Endothelial cell of umbilical vein (primary cell): ENCODE data around the gene HBQ1. TPM values are rescaled to one million over a fixed set of nuclear protein-coding genes. Genes with fewer than 3 reads are reported as not detected.
A peak's percentile ranks its signal among the peaks of the same experiment; 100 is the strongest.

Experiments
- BruUV-seq: library from RNA; stranded (reverse); fragments of 400-500 nt; replicated peaks from 2 replicates; lab custom pipeline; 2021; lab: Mats Ljungman, UMichigan
- CTCF ChIA-PET: fragments of 300-600, 350-600 bp; sonication (Branson Sonifier 250); formaldehyde crosslinking; loops from one replicate; lab custom pipeline; 2021; ENCODE audit warnings: antibody characterized with exemption, inconsistent platforms; lab: Charles Lee
- POLR2A ChIA-PET: fragments of 300-600, 350-600 bp; sonication (Branson Sonifier 250); formaldehyde crosslinking; loops from one replicate; lab custom pipeline; 2021; ENCODE audit warnings: antibody characterized with exemption, inconsistent platforms; lab: Charles Lee
- DNase-seq: peaks from one replicate; pipeline ENCODE4 v3.0.0-alpha.2; 2011; ENCODE audit warnings: low read depth, low spot score
- FAIRE-seq: peaks from 2 replicates; lab custom pipeline; 2011; peaks lifted over from hg19 to GRCh38; lab: Jason Lieb, UNC
- H2AFZ ChIP-seq: 2 replicates; pipeline ENCODE4 v1.6.0; 2012; ENCODE audit warnings: low read depth, low read length, control low read depth, inconsistent platforms
- H3K27ac ChIP-seq: 2 replicates; pipeline ENCODE4 v1.5.1; 2011; ENCODE audit warnings: low read depth, mild to moderate bottlenecking, control low read depth, low read length, moderate library complexity; ENCODE audit not compliant: insufficient read depth
- H3K27me3 ChIP-seq, 2 experiments: 2 replicates each; pipeline versions ENCODE4 v1.6.0 to v1.6.1; 2011; ENCODE audit warnings: low read length in 2 of 2, mixed read lengths in 1 of 2; ENCODE audit not compliant: control insufficient read depth in 2 of 2, insufficient read depth in 2 of 2
- H3K36me3 ChIP-seq, 2 experiments: 2 replicates in 1 of 2; 3 replicates in 1 of 2; pipeline ENCODE4 v1.5.1; 2011; ENCODE audit warnings: low read length in 2 of 2, mild to moderate bottlenecking in 1 of 2, moderate library complexity in 1 of 2; ENCODE audit not compliant: control insufficient read depth in 2 of 2, insufficient read depth in 2 of 2; ENCODE audit errors: extremely low read depth in 1 of 2
- H3K4me1 ChIP-seq: 3 replicates; pipeline ENCODE4 v1.5.1; 2011; ENCODE audit warnings: mild to moderate bottlenecking, low read length; ENCODE audit not compliant: control insufficient read depth, insufficient read depth; ENCODE audit errors: extremely low read depth
- H3K4me2 ChIP-seq: 2 replicates; pipeline ENCODE4 v1.6.1; 2011; ENCODE audit warnings: low read length, control low read depth, mixed read lengths; ENCODE audit not compliant: insufficient read depth
- H3K4me3 ChIP-seq, 3 experiments: fragments of 200-600 bp in 1 of 3; sonication (generic), shearing (Covaris generic) in 1 of 3; replicated peaks in 1 of 3; 2 replicates each; pipeline ENCODE4 v1.5.1; 2011 to 2016; ENCODE audit warnings: control low read depth in 3 of 3, low read length in 3 of 3, mild to moderate bottlenecking in 2 of 3, inconsistent platforms in 1 of 3, low read depth in 1 of 3, moderate library complexity in 1 of 3; ENCODE audit not compliant: insufficient read depth in 1 of 3
- H3K79me2 ChIP-seq: 2 replicates; pipeline ENCODE4 v1.6.0; 2012; ENCODE audit warnings: low read length, inconsistent platforms; ENCODE audit not compliant: control insufficient read depth, insufficient read depth
- H3K9ac ChIP-seq: replicated peaks from 2 replicates; pipeline ENCODE3; 2011; ENCODE audit warnings: low read length, control low read depth; ENCODE audit not compliant: insufficient read depth; ENCODE audit errors: extremely low read depth
- H3K9me1 ChIP-seq: replicated peaks from 3 replicates; pipeline ENCODE4 v1.6.0; 2011; ENCODE audit warnings: mild to moderate bottlenecking, low read length; ENCODE audit not compliant: control insufficient read depth, insufficient read depth; ENCODE audit errors: extremely low read depth
- H3K9me3 ChIP-seq: replicated peaks from 2 replicates; pipeline ENCODE4 v1.5.1; 2012; ENCODE audit warnings: low read length, inconsistent platforms; ENCODE audit not compliant: control insufficient read depth, insufficient read depth
- H4K20me1 ChIP-seq: replicated peaks from 2 replicates; pipeline ENCODE3; 2011; ENCODE audit warnings: mild to moderate bottlenecking, low read length; ENCODE audit not compliant: control insufficient read depth, insufficient read depth; ENCODE audit errors: extremely low read depth
- CTCF ChIP-seq, 2 donors: IDR thresholded peaks; 1 replicate in 1 of 2; 2 replicates in 1 of 2; pipeline ENCODE4 v1.5.1; 2011; ENCODE audit warnings: low read length in 2 of 2, mild to moderate bottlenecking in 2 of 2, moderate library complexity in 2 of 2, control low read depth in 1 of 2, inconsistent platforms in 1 of 2, low read depth in 1 of 2; ENCODE audit not compliant: insufficient read depth in 1 of 2; ENCODE audit errors: extremely low read depth in 1 of 2
- FOS ChIP-seq: IDR thresholded peaks from 2 replicates; pipeline ENCODE4 v1.6.1; 2011; ENCODE audit warnings: mild to moderate bottlenecking, low read length, moderate library complexity, borderline replicate concordance; ENCODE audit not compliant: insufficient read depth
- GATA2 ChIP-seq: IDR thresholded peaks from 2 replicates; pipeline ENCODE4 v1.7.0; 2011; ENCODE audit warnings: low read depth, mild to moderate bottlenecking, moderate library complexity, mixed read lengths, low read length; ENCODE audit not compliant: insufficient read length, insufficient read depth
- JUN ChIP-seq: IDR thresholded peaks from 2 replicates; pipeline ENCODE4 v1.6.1; 2011; ENCODE audit warnings: borderline replicate concordance, low read depth; ENCODE audit not compliant: insufficient read length, insufficient read depth
- MAX ChIP-seq: IDR thresholded peaks from 2 replicates; pipeline ENCODE4 v1.6.1; 2011; ENCODE audit not compliant: insufficient read depth, insufficient read length
- MYC ChIP-seq: IDR thresholded peaks from one replicate; pipeline ENCODE4 v1.6.1; 2011; ENCODE audit warnings: mild to moderate bottlenecking, low read depth, low read length
- POLR2A ChIP-seq: IDR thresholded peaks from 2 replicates; pipeline ENCODE4 v1.6.1; 2012; ENCODE audit warnings: low read depth, mild to moderate bottlenecking, control low read depth, low read length
- POLR2AphosphoS5 ChIP-seq: IDR thresholded peaks from 2 replicates; pipeline ENCODE4 v1.6.1; 2012; ENCODE audit warnings: low read depth, mild to moderate bottlenecking, control low read depth, low read length, moderate library complexity; ENCODE audit not compliant: insufficient read depth
- dilution Hi-C: fragments of 300-500 bp; cut with MboI; formaldehyde crosslinking; loops from one replicate; pipeline ENCODE4 v1.15.0; 2019; ENCODE audit warnings: low sequenced_read_pairs; ENCODE audit not compliant: extremely low pct_ligation_motif_present
- intact Hi-C: fragments of 100-400 bp; cut with micrococcal nuclease; formaldehyde crosslinking; loops from one replicate; pipeline ENCODE4 v1.10.0; 2022
- polyA plus RNA-seq, 4 experiments: library from polyadenylated mRNA; depleted of rRNA in 3 of 4; stranded (reverse) in 3 of 4; unstranded in 1 of 4; fragments of >200 nt; gene quantifications; 2 replicates each; pipeline versions ENCODE4 v1.2.1 to v1.2.3, GENCODE V29; 2011 to 2012; ENCODE audit warnings: missing spikeins in 1 of 4
- total RNA-seq: library from RNA; stranded (reverse); gene quantifications from 2 replicates; pipeline ENCODE4 v1.2.3, GENCODE V29; 2021

The HBQ1 gene
- total and polyA plus RNA-seq, 2 donors (not counting 3 experiments of a cell fraction or from before 2014, with no cell fraction given): 0.75 TPM; not detected in 1

- DNase-seq (no peak), FAIRE-seq (no peak)
- no peaks in the 10 kb centered on the region for H3K4me1 ChIP-seq
- intact Hi-C loops: no loop called here
- H3K79me2 ChIP-seq: no peaks in the 10 kb centered on the region
- H3K27ac ChIP-seq: no peak overlapping the region
- POLR2A ChIA-PET: no interaction called here
- H3K36me3 ChIP-seq: peaks cover 12 to 38% of the 10 kb centered on the region in 2 experiments
- TF ChIP-seq JUN: no peak
- no peaks in the 10 kb centered on the region for H4K20me1 ChIP-seq
- H3K9me1 ChIP-seq: no peaks in the 10 kb centered on the region
- H3K4me3 ChIP-seq: no peak overlapping the region
- H3K9me3 ChIP-seq: no peaks in the 10 kb centered on the region
- H3K27me3 ChIP-seq: no peaks in the 10 kb centered on the region
- CTCF ChIA-PET: interaction anchor here (2.1 kb wide), 1 partner anchor 175 kb away, joined by 6 read pairs; no protein-coding TSS in a partner anchor
- no peak overlapping the region for H3K4me2 ChIP-seq
- no peak overlapping the region for H2AFZ ChIP-seq
- BruUV-seq: no TSS peak
- dilution Hi-C loops: no loop called here
- no peak overlapping the region for H3K9ac ChIP-seq
Observed at GRCh38 chr16:187330-187729, 7.1 kb downstream of the HBQ1 start.

- ChIA-PET CTCF (interaction anchor here (1.0 to 2.1 kb wide), 3 partner anchors 10 to 173 kb away, joined by 4 to 6 read pairs (median 5); no protein-coding TSS in a partner anchor), POLR2A (no interaction called here)
- H3K9me1 ChIP-seq: no peaks in the 10 kb centered on the region
- no peak overlapping the region for H2AFZ ChIP-seq
- no peaks in the 10 kb centered on the region for H3K27me3 ChIP-seq
- H4K20me1 ChIP-seq: no peaks in the 10 kb centered on the region
- intact Hi-C loops: no loop called here
- dilution Hi-C loops: no loop called here
- H3K4me3 ChIP-seq: no peak overlapping the region
- FAIRE-seq: no peak
- no peaks in the 10 kb centered on the region for H3K79me2 ChIP-seq
- no peak overlapping the region for H3K27ac ChIP-seq
- BruUV-seq: no TSS peak
- no peak overlapping the region for H3K4me2 ChIP-seq
- peaks cover 15 to 43% of the 10 kb centered on the region in 2 experiments for H3K36me3 ChIP-seq
- DNase-seq: no peak
- peak in 1 of 2 donors; percentile 5 for TF ChIP-seq CTCF (IDR thresholded peaks at IDR 0.05; ENCODE audit: extremely low read depth in 1 of 2, insufficient read depth in 1 of 2, low read depth in 1 of 2, low read length in 2 of 2)
- TF ChIP-seq GATA2: no peak
- TF ChIP-seq POLR2A: no peak
- no peak for TF ChIP-seq FOS
- no peak for TF ChIP-seq POLR2AphosphoS5
- TF ChIP-seq MYC: no peak
- no peak for TF ChIP-seq MAX
- H3K9ac ChIP-seq: no peak overlapping the region
- H3K4me1 ChIP-seq: no peaks in the 10 kb centered on the region
- no peaks in the 10 kb centered on the region for H3K9me3 ChIP-seq
Observed at GRCh38 chr16:188674-189073, 8.4 kb downstream of the HBQ1 start.
